Panc1 (cell line): Measurements from ENCODE around the gene CUX1.

ENCODE experiments used
- CTCF ChIP-seq: fragments of 450-650 bp; IDR thresholded peaks from 2 replicates; pipeline ENCODE4 v1.5.1; 2017; ENCODE audit warnings: mild to moderate bottlenecking
- POLR2AphosphoS5 ChIP-seq: IDR thresholded peaks from 2 replicates; pipeline ENCODE4 v1.6.1; 2012; ENCODE audit warnings: mild to moderate bottlenecking, low read depth, low read length, moderate library complexity
- REST ChIP-seq, 2 experiments: IDR thresholded peaks; 2 replicates each; pipeline ENCODE4 v1.6.1; 2011 to 2012; ENCODE audit warnings: low read depth in 2 of 2, control low read depth in 1 of 2, low read length in 1 of 2, mild to moderate bottlenecking in 1 of 2, moderate library complexity in 1 of 2; ENCODE audit not compliant: insufficient read depth in 1 of 2

GRCh38 chr7:102195361-102195760, 377.9 kb downstream of the CUX1 start:
- TF ChIP-seq CTCF = no peak
- TF ChIP-seq POLR2AphosphoS5 = no peak
- no peak for TF ChIP-seq REST (IDR thresholded peaks at IDR 0.05; ENCODE audit: insufficient read depth in 1 of 2, low read depth in 2 of 2, low read length in 1 of 2)
